Endothelial cell of umbilical vein (primary cell): ENCODE results near the gene KATNIP. TPM values are rescaled to one million over a fixed set of nuclear protein-coding genes. Genes with fewer than 3 reads are reported as not detected.

Source experiments
- BruUV-seq: library from RNA; stranded (reverse); fragments of 400-500 nt; replicated peaks from 2 replicates; lab custom pipeline; 2021; lab: Mats Ljungman, UMichigan
- CTCF ChIA-PET: fragments of 300-600, 350-600 bp; sonication (Branson Sonifier 250); formaldehyde crosslinking; loops from one replicate; lab custom pipeline; 2021; ENCODE audit warnings: antibody characterized with exemption, inconsistent platforms; lab: Charles Lee
- POLR2A ChIA-PET: fragments of 300-600, 350-600 bp; sonication (Branson Sonifier 250); formaldehyde crosslinking; loops from one replicate; lab custom pipeline; 2021; ENCODE audit warnings: antibody characterized with exemption, inconsistent platforms; lab: Charles Lee
- DNase-seq: peaks from one replicate; pipeline ENCODE4 v3.0.0-alpha.2; 2011; ENCODE audit warnings: low read depth, low spot score
- FAIRE-seq: peaks from 2 replicates; lab custom pipeline; 2011; peaks lifted over from hg19 to GRCh38; lab: Jason Lieb, UNC
- H2AFZ ChIP-seq: 2 replicates; pipeline ENCODE4 v1.6.0; 2012; ENCODE audit warnings: low read depth, low read length, control low read depth, inconsistent platforms
- H3K27ac ChIP-seq: 2 replicates; pipeline ENCODE4 v1.5.1; 2011; ENCODE audit warnings: low read depth, mild to moderate bottlenecking, control low read depth, low read length, moderate library complexity; ENCODE audit not compliant: insufficient read depth
- H3K27me3 ChIP-seq, 2 experiments: 2 replicates each; pipeline versions ENCODE4 v1.6.0 to v1.6.1; 2011; ENCODE audit warnings: low read length in 2 of 2, mixed read lengths in 1 of 2; ENCODE audit not compliant: control insufficient read depth in 2 of 2, insufficient read depth in 2 of 2
- H3K36me3 ChIP-seq, 2 experiments: 2 replicates in 1 of 2; 3 replicates in 1 of 2; pipeline ENCODE4 v1.5.1; 2011; ENCODE audit warnings: low read length in 2 of 2, mild to moderate bottlenecking in 1 of 2, moderate library complexity in 1 of 2; ENCODE audit not compliant: control insufficient read depth in 2 of 2, insufficient read depth in 2 of 2; ENCODE audit errors: extremely low read depth in 1 of 2
- H3K4me1 ChIP-seq: 3 replicates; pipeline ENCODE4 v1.5.1; 2011; ENCODE audit warnings: mild to moderate bottlenecking, low read length; ENCODE audit not compliant: control insufficient read depth, insufficient read depth; ENCODE audit errors: extremely low read depth
- H3K4me2 ChIP-seq: 2 replicates; pipeline ENCODE4 v1.6.1; 2011; ENCODE audit warnings: low read length, control low read depth, mixed read lengths; ENCODE audit not compliant: insufficient read depth
- H3K4me3 ChIP-seq, 3 experiments: fragments of 200-600 bp in 1 of 3; sonication (generic), shearing (Covaris generic) in 1 of 3; replicated peaks in 1 of 3; 2 replicates each; pipeline ENCODE4 v1.5.1; 2011 to 2016; ENCODE audit warnings: control low read depth in 3 of 3, low read length in 3 of 3, mild to moderate bottlenecking in 2 of 3, inconsistent platforms in 1 of 3, low read depth in 1 of 3, moderate library complexity in 1 of 3; ENCODE audit not compliant: insufficient read depth in 1 of 3
- H3K79me2 ChIP-seq: 2 replicates; pipeline ENCODE4 v1.6.0; 2012; ENCODE audit warnings: low read length, inconsistent platforms; ENCODE audit not compliant: control insufficient read depth, insufficient read depth
- H3K9ac ChIP-seq: replicated peaks from 2 replicates; pipeline ENCODE3; 2011; ENCODE audit warnings: low read length, control low read depth; ENCODE audit not compliant: insufficient read depth; ENCODE audit errors: extremely low read depth
- H3K9me1 ChIP-seq: replicated peaks from 3 replicates; pipeline ENCODE4 v1.6.0; 2011; ENCODE audit warnings: mild to moderate bottlenecking, low read length; ENCODE audit not compliant: control insufficient read depth, insufficient read depth; ENCODE audit errors: extremely low read depth
- H3K9me3 ChIP-seq: replicated peaks from 2 replicates; pipeline ENCODE4 v1.5.1; 2012; ENCODE audit warnings: low read length, inconsistent platforms; ENCODE audit not compliant: control insufficient read depth, insufficient read depth
- H4K20me1 ChIP-seq: replicated peaks from 2 replicates; pipeline ENCODE3; 2011; ENCODE audit warnings: mild to moderate bottlenecking, low read length; ENCODE audit not compliant: control insufficient read depth, insufficient read depth; ENCODE audit errors: extremely low read depth
- FOS ChIP-seq: IDR thresholded peaks from 2 replicates; pipeline ENCODE4 v1.6.1; 2011; ENCODE audit warnings: mild to moderate bottlenecking, low read length, moderate library complexity, borderline replicate concordance; ENCODE audit not compliant: insufficient read depth
- JUN ChIP-seq: IDR thresholded peaks from 2 replicates; pipeline ENCODE4 v1.6.1; 2011; ENCODE audit warnings: borderline replicate concordance, low read depth; ENCODE audit not compliant: insufficient read length, insufficient read depth
- POLR2A ChIP-seq: IDR thresholded peaks from 2 replicates; pipeline ENCODE4 v1.6.1; 2012; ENCODE audit warnings: low read depth, mild to moderate bottlenecking, control low read depth, low read length
- POLR2AphosphoS5 ChIP-seq: IDR thresholded peaks from 2 replicates; pipeline ENCODE4 v1.6.1; 2012; ENCODE audit warnings: low read depth, mild to moderate bottlenecking, control low read depth, low read length, moderate library complexity; ENCODE audit not compliant: insufficient read depth
- dilution Hi-C: fragments of 300-500 bp; cut with MboI; formaldehyde crosslinking; loops from one replicate; pipeline ENCODE4 v1.15.0; 2019; ENCODE audit warnings: low sequenced_read_pairs; ENCODE audit not compliant: extremely low pct_ligation_motif_present
- intact Hi-C: fragments of 100-400 bp; cut with micrococcal nuclease; formaldehyde crosslinking; loops from one replicate; pipeline ENCODE4 v1.10.0; 2022
- polyA plus RNA-seq, 4 experiments: library from polyadenylated mRNA; depleted of rRNA in 3 of 4; stranded (reverse) in 3 of 4; unstranded in 1 of 4; fragments of >200 nt; gene quantifications; 2 replicates each; pipeline versions ENCODE4 v1.2.1 to v1.2.3, GENCODE V29; 2011 to 2012; ENCODE audit warnings: missing spikeins in 1 of 4
- total RNA-seq: library from RNA; stranded (reverse); gene quantifications from 2 replicates; pipeline ENCODE4 v1.2.3, GENCODE V29; 2021
- TF ChIP-seq, protein P1 (sequence below), 2 donors: IDR thresholded peaks; 1 replicate in 1 of 2; 2 replicates in 1 of 2; pipeline ENCODE4 v1.5.1; 2011; ENCODE audit warnings: low read length in 2 of 2, mild to moderate bottlenecking in 2 of 2, moderate library complexity in 2 of 2, control low read depth in 1 of 2, inconsistent platforms in 1 of 2, low read depth in 1 of 2; ENCODE audit not compliant: insufficient read depth in 1 of 2; ENCODE audit errors: extremely low read depth in 1 of 2

Gene KATNIP
- total and polyA plus RNA-seq, 2 donors (not counting 3 experiments of a cell fraction or from before 2014, with no cell fraction given), result 14.7 to 30.7 TPM

DNA sequence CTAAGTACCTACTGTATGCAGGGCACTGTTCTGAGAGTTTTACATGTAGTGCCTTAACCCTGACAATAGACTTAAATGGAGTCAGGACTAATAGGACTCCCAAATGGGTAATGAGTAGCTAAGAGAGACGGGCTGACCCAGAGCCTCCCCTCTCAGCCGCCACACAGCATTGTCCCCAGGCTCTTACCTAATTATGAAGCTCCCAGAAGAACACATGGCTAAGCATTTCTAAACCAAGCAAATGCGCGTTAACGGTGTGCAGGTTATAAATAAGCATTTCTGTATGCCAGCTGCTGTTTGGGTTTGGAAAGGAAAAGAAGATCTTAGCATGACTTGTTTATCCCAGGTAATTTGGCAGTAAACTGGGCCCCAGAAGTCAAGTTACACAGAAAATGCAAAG is 14.3 kb downstream of the KATNIP start:
- Histone ChIP-seq H4K20me1 (no peaks in the 10 kb centered on the region), H3K36me3 (no peaks in the 10 kb centered on the region), H3K27me3 (no peaks in the 10 kb centered on the region), H3K9me3 (no peaks in the 10 kb centered on the region), H3K9me1 (no peaks in the 10 kb centered on the region), H3K79me2 (no peaks in the 10 kb centered on the region), H3K4me2 (no peak overlapping the region), H3K27ac (no peak overlapping the region), H3K9ac (no peak overlapping the region), H3K4me1 (no peaks in the 10 kb centered on the region), H2AFZ (no peak overlapping the region), H3K4me3 (no peak overlapping the region)
- intact Hi-C loops, result no loop called here
- CTCF ChIA-PET, result no interaction called here
- DNase-seq (no peak), FAIRE-seq (no peak)
- dilution Hi-C loops, result no loop called here
- BruUV-seq, result no TSS peak
- POLR2A ChIA-PET, result no interaction called here
- TF ChIP-seq, protein P1, sequence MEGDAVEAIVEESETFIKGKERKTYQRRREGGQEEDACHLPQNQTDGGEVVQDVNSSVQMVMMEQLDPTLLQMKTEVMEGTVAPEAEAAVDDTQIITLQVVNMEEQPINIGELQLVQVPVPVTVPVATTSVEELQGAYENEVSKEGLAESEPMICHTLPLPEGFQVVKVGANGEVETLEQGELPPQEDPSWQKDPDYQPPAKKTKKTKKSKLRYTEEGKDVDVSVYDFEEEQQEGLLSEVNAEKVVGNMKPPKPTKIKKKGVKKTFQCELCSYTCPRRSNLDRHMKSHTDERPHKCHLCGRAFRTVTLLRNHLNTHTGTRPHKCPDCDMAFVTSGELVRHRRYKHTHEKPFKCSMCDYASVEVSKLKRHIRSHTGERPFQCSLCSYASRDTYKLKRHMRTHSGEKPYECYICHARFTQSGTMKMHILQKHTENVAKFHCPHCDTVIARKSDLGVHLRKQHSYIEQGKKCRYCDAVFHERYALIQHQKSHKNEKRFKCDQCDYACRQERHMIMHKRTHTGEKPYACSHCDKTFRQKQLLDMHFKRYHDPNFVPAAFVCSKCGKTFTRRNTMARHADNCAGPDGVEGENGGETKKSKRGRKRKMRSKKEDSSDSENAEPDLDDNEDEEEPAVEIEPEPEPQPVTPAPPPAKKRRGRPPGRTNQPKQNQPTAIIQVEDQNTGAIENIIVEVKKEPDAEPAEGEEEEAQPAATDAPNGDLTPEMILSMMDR (IDR thresholded peaks at IDR 0.05; ENCODE audit: extremely low read depth in 1 of 2, insufficient read depth in 1 of 2, low read depth in 1 of 2, low read length in 2 of 2), result no peak
- TF ChIP-seq POLR2AphosphoS5, result no peak
- TF ChIP-seq POLR2A, result no peak

DNA sequence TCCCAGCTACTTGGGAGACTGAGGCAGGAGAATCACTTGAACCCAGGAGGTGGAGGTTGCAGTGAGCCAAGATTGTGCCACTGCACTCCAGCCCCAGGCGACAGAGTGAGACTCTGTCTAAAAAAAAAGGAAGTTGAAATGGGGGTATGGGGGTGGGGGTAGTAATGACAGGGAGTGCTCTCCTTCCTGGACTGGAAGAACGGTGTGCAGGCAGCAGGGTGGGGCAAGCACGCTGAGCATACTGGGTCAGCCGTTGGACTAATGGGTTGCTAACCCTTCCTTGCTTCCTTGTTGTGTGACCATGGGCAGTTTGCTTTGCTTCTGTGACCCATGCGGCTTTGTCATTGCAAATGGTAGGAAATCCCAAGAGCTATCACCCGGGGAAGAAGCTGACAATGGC is 16.5 kb downstream of the KATNIP start:
- no peak overlapping the region for H3K9ac ChIP-seq
- no peaks in the 10 kb centered on the region for H4K20me1 ChIP-seq
- H3K4me1 ChIP-seq, result no peaks in the 10 kb centered on the region
- dilution Hi-C loops, result no loop called here
- TF ChIP-seq POLR2AphosphoS5 (no peak), FOS (no peak), JUN (no peak)
- CTCF ChIA-PET, result interaction anchor here (1.3 kb wide), 1 partner anchor 36 kb away, joined by 3 read pairs; no protein-coding TSS in a partner anchor
- POLR2A ChIA-PET, result no interaction called here
- H3K36me3 ChIP-seq, result no peaks in the 10 kb centered on the region
- DNase-seq (no peak), FAIRE-seq (no peak)
- BruUV-seq, result no TSS peak
- no peak overlapping the region for H3K27ac ChIP-seq
- intact Hi-C loops, result no loop called here
- no peaks in the 10 kb centered on the region for H3K9me1 ChIP-seq
- H3K79me2 ChIP-seq, result no peaks in the 10 kb centered on the region
- H2AFZ ChIP-seq, result no peak overlapping the region
- H3K27me3 ChIP-seq, result no peaks in the 10 kb centered on the region
- no peaks in the 10 kb centered on the region for H3K9me3 ChIP-seq
- H3K4me2 ChIP-seq, result no peak overlapping the region
- no peak overlapping the region for H3K4me3 ChIP-seq
